K562 (cell line): ENCODE measurements around the gene PRICKLE3. TPM values are rescaled to one million over a fixed set of nuclear protein-coding genes. Genes with fewer than 3 reads are reported as not detected.

Source experiments
- BRD9 ChIP-seq: fragments of 450-650 bp; IDR thresholded peaks from 2 replicates; pipeline ENCODE4 v1.6.1; 2018; ENCODE audit warnings: low read depth; ENCODE audit not compliant: partially characterized antibody
- CEBPZ ChIP-seq: fragments of 150-350 bp; IDR thresholded peaks from 2 replicates; pipeline ENCODE4 v1.6.1; 2014; ENCODE audit warnings: low read depth, mild to moderate bottlenecking, low read length, borderline replicate concordance
- CTBP1 ChIP-seq: fragments of 450-650 bp; IDR thresholded peaks from 2 replicates; pipeline ENCODE4 v1.6.1; 2016; ENCODE audit warnings: borderline replicate concordance
- DDX20 ChIP-seq: fragments of 450-650 bp; IDR thresholded peaks from 2 replicates; pipeline ENCODE4 v1.6.1; 2016; ENCODE audit warnings: missing genetic modification characterization, low read depth, mild to moderate bottlenecking, missing compliant biosample characterization, moderate library complexity
- ESRRA ChIP-seq: fragments of 450-650 bp; IDR thresholded peaks from 2 replicates; pipeline ENCODE4 v1.6.1; 2014; ENCODE audit warnings: low read depth, mild to moderate bottlenecking, moderate library complexity, borderline replicate concordance
- HDAC8 ChIP-seq: fragments of 450-650 bp; IDR thresholded peaks from 2 replicates; pipeline ENCODE4 v1.6.1; 2016; ENCODE audit warnings: mild to moderate bottlenecking, missing genetic modification characterization, moderate library complexity, missing compliant biosample characterization
- MCM2 ChIP-seq: fragments of 450-650 bp; IDR thresholded peaks from 2 replicates; pipeline ENCODE4 v1.6.1; 2017; ENCODE audit warnings: low read depth, mild to moderate bottlenecking
- MLLT1 ChIP-seq, 2 experiments: fragments of 450-650 bp; IDR thresholded peaks; 2 replicates each; pipeline ENCODE4 v1.6.1; 2016
- SP2 ChIP-seq: IDR thresholded peaks from 2 replicates; pipeline ENCODE4 v1.6.1; 2011; ENCODE audit warnings: mild to moderate bottlenecking, low read depth, low read length, moderate library complexity; ENCODE audit not compliant: poor library complexity, severe bottlenecking; ENCODE audit errors: extremely low read depth
- ZBTB11 ChIP-seq, 3 experiments: fragments of 200-800 bp in 1 of 3; fragments of 250-450 bp in 1 of 3; fragments of 450-650 bp in 1 of 3; sonication (Bioruptor Pico) in 1 of 3; sonication (Bioruptor generic) in 1 of 3; formaldehyde crosslinking in 1 of 3; IDR thresholded peaks; 2 replicates each; pipeline versions ENCODE4 v1.6.1 to v1.8.0; 2016 to 2022; ENCODE audit warnings: mild to moderate bottlenecking in 2 of 3, missing genetic modification characterization in 2 of 3, missing compliant biosample characterization in 1 of 3, moderate library complexity in 1 of 3
- ZBTB12 ChIP-seq: fragments of 250-450 bp; sonication (Bioruptor Pico); IDR thresholded peaks from 2 replicates; pipeline ENCODE4 v1.4.0; 2020
- ZFP1 ChIP-seq: fragments of 450-650 bp; formaldehyde crosslinking; IDR thresholded peaks from 2 replicates; pipeline ENCODE4 v1.4.0; 2020; ENCODE audit warnings: mild to moderate bottlenecking, mixed read lengths
- polyA plus RNA-seq, 8 experiments: library from polyadenylated mRNA; depleted of rRNA in 4 of 8; stranded (reverse) in 5 of 8; unstranded in 3 of 8; fragments of >200 nt; fragmentation: Nextera tagmentation in 2 of 8; fragmentation: Illumina TruSeq in 1 of 8; extraction: Ambion mirVana in 2 of 8; extraction: Trizol in 1 of 8; gene quantifications; 2 replicates each; pipeline versions ENCODE4 v1.2.1 to v1.2.3, GENCODE V29; 2011 to 2014; ENCODE audit warnings: inconsistent platforms in 1 of 8, missing spikeins in 1 of 8
- total RNA-seq, 7 experiments: library from RNA; depleted of rRNA in 6 of 7; stranded (reverse); fragments of >200 nt in 6 of 7; fragmentation: Illumina TruSeq in 2 of 7; extraction: Trizol in 2 of 7; gene quantifications; 2 replicates each; pipeline versions ENCODE4 v1.2.1 to v1.2.3, GENCODE V29; 2011 to 2021; ENCODE audit warnings: low replicate concordance in 1 of 7

PRICKLE3 gene
- total and polyA plus RNA-seq, 9 of the 15 experiments (the other 6 are each of a cell fraction or from before 2014, with no cell fraction given) = 1.1 to 44.3 (median 14.0) TPM

GRCh38 chrX:49190821-49191573 is 4.8 kb upstream of the PRICKLE3 start (continued):
- TF ChIP-seq ZBTB12 (CRISPR knock-in tag) (peak; percentile 37; the same call in 1 of the 2 replicates), HDAC8 (no peak), MLLT1 (IDR thresholded peaks at IDR 0.05) (peak in 1 of 2 experiments; percentile 100; a peak in 2 of 4 replicates), CEBPZ (peak; percentile 98), CTBP1 (peak; percentile 26; the same call in 1 of the 2 replicates), ZFP1 (CRISPR knock-in tag) (no peak), DDX20 (tag) (no peak), SP2 (peak; percentile 85), MCM2 (no peak), ZBTB11 (CRISPR knock-in tag; IDR thresholded peaks at IDR 0.05) (no peak), BRD9 (no peak), ESRRA (peak; percentile 79)
